GM23338 (cell line): ENCODE data around the gene GRM3.

ENCODE experiments used
- CTCF ChIP-seq, 2 experiments: fragments of 200-600 bp in 1 of 2; sonication (generic) in 1 of 2; conservative IDR thresholded peaks; 2 replicates each; pipeline versions ENCODE4 v1.5.1 to v1.6.1; 2016 to 2017; ENCODE audit warnings: antibody characterized with exemption in 2 of 2, low read depth in 2 of 2, mild to moderate bottlenecking in 2 of 2, moderate library complexity in 1 of 2
- EZH2 ChIP-seq: fragments of 200-600 bp; sonication (generic); IDR thresholded peaks from one replicate; pipeline ENCODE4 v1.8.0; 2017; ENCODE audit warnings: antibody characterized with exemption, mild to moderate bottlenecking, low read depth; ENCODE audit not compliant: unreplicated experiment

- TF ChIP-seq CTCF (conservative IDR thresholded peaks at IDR 0.05; ENCODE audit: low read depth in 2 of 2) (no peak), EZH2 (no peak)
Measured at GRCh38 chr7:86786376-86786775, 142.7 kb downstream of the GRM3 start.
